Neuronal stem cell (in vitro differentiated cells): ENCODE data around the gene MTA3.

Experiments
- DNase-seq: peaks from one replicate; pipeline ENCODE4 v3.0.0-alpha.2; 2013; ENCODE audit warnings: low spot score
- H2AFZ ChIP-seq: one replicate; pipeline ENCODE4 v1.6.1; 2013; ENCODE audit warnings: mild to moderate bottlenecking, low read length, inconsistent platforms
- H2AK5ac ChIP-seq: 2 replicates; pipeline ENCODE4 v1.6.1; 2013; ENCODE audit warnings: low read depth, mild to moderate bottlenecking, inconsistent platforms, low read length, moderate library complexity, mixed read lengths
- H2BK120ac ChIP-seq: 2 replicates; pipeline ENCODE4 v1.6.1; 2013; ENCODE audit warnings: low read depth, mild to moderate bottlenecking, inconsistent platforms, low read length, moderate library complexity, mixed read lengths
- H2BK12ac ChIP-seq: one replicate; pipeline ENCODE4 v1.6.1; 2013; ENCODE audit warnings: low read length, inconsistent platforms
- H2BK15ac ChIP-seq: 2 replicates; pipeline ENCODE4 v1.6.1; 2013; ENCODE audit warnings: mild to moderate bottlenecking, low read length, inconsistent platforms, mixed read lengths
- H2BK5ac ChIP-seq: one replicate; pipeline ENCODE4 v1.6.1; 2013; ENCODE audit warnings: inconsistent platforms, mild to moderate bottlenecking, low read length, moderate library complexity
- H3K14ac ChIP-seq: one replicate; pipeline ENCODE4 v1.6.1; 2013; ENCODE audit warnings: low read length, inconsistent platforms
- H3K18ac ChIP-seq: 2 replicates; pipeline ENCODE4 v1.6.1; 2013; ENCODE audit warnings: low read length, inconsistent platforms
- H3K23ac ChIP-seq: 2 replicates; pipeline ENCODE4 v1.6.1; 2013; ENCODE audit warnings: low read depth, mild to moderate bottlenecking, mixed read lengths, low read length, inconsistent platforms; ENCODE audit not compliant: poor library complexity
- H3K27ac ChIP-seq: replicated peaks from 3 replicates; pipeline ENCODE4 v1.5.1; 2013; ENCODE audit warnings: low read length, inconsistent platforms
- H3K27me3 ChIP-seq, 3 experiments: 2 replicates each; pipeline ENCODE4 v1.6.1; 2013; ENCODE audit warnings: low read length in 3 of 3, mild to moderate bottlenecking in 2 of 3, inconsistent platforms in 1 of 3, low read depth in 1 of 3, mixed read lengths in 1 of 3, moderate library complexity in 1 of 3; ENCODE audit not compliant: control insufficient read depth in 3 of 3, insufficient read depth in 3 of 3
- H3K36me3 ChIP-seq, 2 donors: replicated peaks in 1 of 2; 2 replicates each; pipeline ENCODE4 v1.6.1; 2013; ENCODE audit warnings: low read length in 2 of 2; ENCODE audit not compliant: control insufficient read depth in 2 of 2, insufficient read depth in 2 of 2
- H3K4ac ChIP-seq: 2 replicates; pipeline ENCODE4 v1.6.1; 2013; ENCODE audit warnings: inconsistent platforms, mild to moderate bottlenecking, low read length, moderate library complexity
- H3K4me1 ChIP-seq, 2 donors: 1 replicate in 1 of 2; 2 replicates in 1 of 2; pipeline ENCODE4 v1.6.1; 2013; ENCODE audit warnings: low read length in 2 of 2, low read depth in 1 of 2; ENCODE audit not compliant: control insufficient read depth in 2 of 2, insufficient read depth in 1 of 2
- H3K4me2 ChIP-seq: one replicate; pipeline ENCODE4 v1.6.1; 2013; ENCODE audit warnings: mild to moderate bottlenecking, low read length, inconsistent platforms; ENCODE audit not compliant: insufficient read depth, poor library complexity, severe bottlenecking
- H3K4me3 ChIP-seq, 2 donors: 2 replicates each; pipeline ENCODE4 v1.5.1; 2013; ENCODE audit warnings: low read length in 2 of 2, mild to moderate bottlenecking in 2 of 2, inconsistent platforms in 1 of 2, moderate library complexity in 1 of 2
- H3K79me1 ChIP-seq: one replicate; pipeline ENCODE4 v1.6.1; 2013; ENCODE audit warnings: low read depth, mild to moderate bottlenecking, inconsistent platforms, low read length, moderate library complexity
- H3K9ac ChIP-seq: one replicate; pipeline ENCODE4 v1.6.1; 2013; ENCODE audit warnings: mild to moderate bottlenecking, low read depth, low read length, inconsistent platforms; ENCODE audit not compliant: poor library complexity
- H3K9me3 ChIP-seq, 2 donors: replicated peaks in 1 of 2; 2 replicates each; pipeline versions ENCODE3 to v1.6.1; 2013; ENCODE audit warnings: low read length in 2 of 2, mild to moderate bottlenecking in 2 of 2, inconsistent platforms in 1 of 2, low read depth in 1 of 2, mixed read lengths in 1 of 2, moderate library complexity in 1 of 2; ENCODE audit not compliant: control insufficient read depth in 2 of 2, insufficient read depth in 1 of 2
- H4K8ac ChIP-seq: one replicate; pipeline ENCODE4 v1.6.1; 2013; ENCODE audit warnings: low read depth, mild to moderate bottlenecking, inconsistent platforms, low read length, moderate library complexity
- H4K91ac ChIP-seq: one replicate; pipeline ENCODE4 v1.6.1; 2013; ENCODE audit warnings: low read length, low read depth, mild to moderate bottlenecking, inconsistent platforms; ENCODE audit not compliant: poor library complexity
- WGBS, 2 donors: extraction: QIAGEN DNeasy Blood & Tissue Kit; methylation state at CpG; one replicate each; pipeline ENCODE4 v1.1.7; 2013; ENCODE audit warnings: missing lambda C conversion rate in 2 of 2, mixed read lengths in 1 of 2; ENCODE audit not compliant: insufficient read length in 2 of 2, insufficient replicate concordance in 1 of 2; ENCODE audit errors: extremely low coverage in 2 of 2; 5-methylcytosine and 5-hydroxymethylcytosine counted together

MTA3 gene

GRCh38 chr2:42645551-42645950, 77.1 kb downstream of the MTA3 start:
- no peaks in the 10 kb centered on the region for H3K27me3 ChIP-seq
- no peak overlapping the region for H3K4me3 ChIP-seq
- no peak overlapping the region for H4K91ac ChIP-seq
- H2BK15ac ChIP-seq, result no peak overlapping the region
- no peak overlapping the region for H3K9ac ChIP-seq
- H3K4ac ChIP-seq, result no peak overlapping the region
- H2BK120ac ChIP-seq, result no peak overlapping the region
- H3K9me3 ChIP-seq, result peaks cover 2 to 16% of the 10 kb centered on the region in 2 donors
- H3K79me1 ChIP-seq, result no peaks in the 10 kb centered on the region
- H3K14ac ChIP-seq, result no peak overlapping the region
- H2BK12ac ChIP-seq, result no peak overlapping the region
- no peak overlapping the region for H4K8ac ChIP-seq
- H3K36me3 ChIP-seq, result peaks cover 7 to 40% of the 10 kb centered on the region in 2 donors
- WGBS, 2 donors, result no CpG with 5 or more reads among the region's 2 CpGs
- H3K4me1 ChIP-seq, result no peaks in the 10 kb centered on the region
- no peak overlapping the region for H2BK5ac ChIP-seq
- H3K27ac ChIP-seq, result no peak overlapping the region
- no peak overlapping the region for H2AFZ ChIP-seq
- no peak overlapping the region for H3K18ac ChIP-seq
- no peak for DNase-seq
- H3K23ac ChIP-seq, result no peak overlapping the region
- no peak overlapping the region for H3K4me2 ChIP-seq
- no peak overlapping the region for H2AK5ac ChIP-seq

DNA sequence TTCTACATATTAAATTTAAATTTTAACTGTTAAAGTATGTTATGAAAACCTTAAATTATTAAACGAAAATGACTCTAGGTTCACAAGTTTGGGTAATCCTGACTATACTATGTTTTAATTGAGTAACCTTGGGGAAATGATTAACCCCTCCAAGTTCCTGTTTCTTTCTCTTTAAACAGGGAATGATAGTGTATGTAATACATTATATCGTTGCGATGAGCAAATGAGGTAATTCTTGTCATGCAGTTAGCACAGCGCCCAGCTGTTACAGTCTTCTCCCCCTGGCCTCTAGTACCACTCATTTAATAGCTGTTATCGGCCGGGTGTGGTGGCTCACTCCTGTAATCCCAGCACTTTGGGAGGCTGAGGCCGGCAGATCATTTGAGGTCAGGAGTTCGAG, 80.4 kb downstream of the MTA3 start:
- no peak overlapping the region for H3K4me2 ChIP-seq
- H2BK120ac ChIP-seq, result no peak overlapping the region
- H3K4me3 ChIP-seq, result no peak overlapping the region
- no peaks in the 10 kb centered on the region for H3K27me3 ChIP-seq
- no peak overlapping the region for H3K9ac ChIP-seq
- H3K18ac ChIP-seq, result no peak overlapping the region
- no peak overlapping the region for H3K23ac ChIP-seq
- no peak overlapping the region for H3K14ac ChIP-seq
- peaks cover 0 to 4% of the 10 kb centered on the region in 2 donors for H3K4me1 ChIP-seq
- no peak overlapping the region for H3K27ac ChIP-seq
- H3K4ac ChIP-seq, result no peak overlapping the region
- no peaks in the 10 kb centered on the region for H3K79me1 ChIP-seq
- no peak overlapping the region for H4K8ac ChIP-seq
- H4K91ac ChIP-seq, result no peak overlapping the region
- no peak overlapping the region for H2BK5ac ChIP-seq
- no peak overlapping the region for H2BK15ac ChIP-seq
- no CpG with 5 or more reads among the region's 8 CpGs for whole genome bisulfite sequencing, 2 donors
- DNase-seq, result no peak
- peaks cover 2 to 16% of the 10 kb centered on the region in 2 donors for H3K9me3 ChIP-seq
- H2AFZ ChIP-seq, result no peak overlapping the region
- no peak overlapping the region for H2BK12ac ChIP-seq
- peaks cover 7 to 35% of the 10 kb centered on the region in 2 donors for H3K36me3 ChIP-seq
- H2AK5ac ChIP-seq, result no peak overlapping the region

DNA sequence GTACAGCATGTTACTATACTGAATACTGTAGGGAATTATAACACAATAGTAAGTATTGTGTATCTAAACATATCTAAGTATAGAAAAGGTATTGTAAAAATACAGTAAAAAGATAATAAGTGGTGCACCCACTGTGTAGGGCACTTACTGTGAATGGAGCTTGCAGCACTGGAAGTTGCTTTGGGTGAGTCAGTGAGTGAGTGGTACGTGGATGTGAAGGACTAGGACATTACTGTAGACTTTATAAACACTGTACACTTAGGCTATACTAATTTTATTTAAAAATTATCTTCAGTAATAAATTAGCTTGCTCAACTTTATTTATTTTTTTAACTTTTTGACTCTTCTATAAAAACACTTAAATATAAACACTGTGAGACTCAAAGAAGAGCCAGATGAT, 82.6 kb downstream of the MTA3 start:
- no peak overlapping the region for H2BK5ac ChIP-seq
- no peak overlapping the region for H2BK120ac ChIP-seq
- H2BK15ac ChIP-seq, result no peak overlapping the region
- no peaks in the 10 kb centered on the region for H3K79me1 ChIP-seq
- no peak overlapping the region for H3K18ac ChIP-seq
- no peak overlapping the region for H3K4me3 ChIP-seq
- H3K4me2 ChIP-seq, result no peak overlapping the region
- H3K9me3 ChIP-seq, result peaks cover 0 to 6% of the 10 kb centered on the region in 2 donors
- H3K9ac ChIP-seq, result no peak overlapping the region
- DNase-seq, result no peak
- H2BK12ac ChIP-seq, result no peak overlapping the region
- H2AK5ac ChIP-seq, result no peak overlapping the region
- no peak overlapping the region for H4K8ac ChIP-seq
- H3K27me3 ChIP-seq, result no peaks in the 10 kb centered on the region
- no peak overlapping the region for H3K23ac ChIP-seq
- H3K27ac ChIP-seq, result no peak overlapping the region
- H3K4ac ChIP-seq, result no peak overlapping the region
- no CpG with 5 or more reads among the region's 1 CpG for WGBS, 2 donors
- peaks cover 3 to 17% of the 10 kb centered on the region in 2 donors for H3K36me3 ChIP-seq
- no peak overlapping the region for H3K14ac ChIP-seq
- H3K4me1 ChIP-seq, result peaks cover 0 to 6% of the 10 kb centered on the region in 2 donors
- H2AFZ ChIP-seq, result no peak overlapping the region
- no peak overlapping the region for H4K91ac ChIP-seq

GRCh38 chr2:42652086-42652485, 83.7 kb downstream of the MTA3 start:
- no CpG with 5 or more reads among the region's 6 CpGs for WGBS, 2 donors
- no peak for DNase-seq

More at GRCh38 chr2:42652086-42652485, 83.7 kb downstream of the MTA3 start:
- Histone ChIP-seq H2BK12ac (no peak overlapping the region), H2BK5ac (no peak overlapping the region), H3K27me3 (no peaks in the 10 kb centered on the region), H3K27ac (no peak overlapping the region), H3K9ac (no peak overlapping the region), H3K36me3 (peaks cover 0 to 20% of the 10 kb centered on the region in 2 donors), H2AK5ac (no peak overlapping the region), H2BK15ac (no peak overlapping the region), H4K91ac (no peak overlapping the region), H3K79me1 (no peaks in the 10 kb centered on the region), H3K4me2 (no peak overlapping the region), H2BK120ac (no peak overlapping the region), H2AFZ (no peak overlapping the region), H3K23ac (no peak overlapping the region), H3K9me3 (no peaks in the 10 kb centered on the region), H3K14ac (no peak overlapping the region), H4K8ac (no peak overlapping the region), H3K4me1 (peaks cover 0 to 6% of the 10 kb centered on the region in 2 donors), H3K18ac (no peak overlapping the region), H3K4ac (no peak overlapping the region), H3K4me3 (no peak overlapping the region)
